Ovary (tissue), 3 donors: ENCODE measurements around the gene SELENOM.
A peak's percentile ranks its signal among the peaks of the same experiment; 100 is the strongest.

Experiments
- EP300 ChIP-seq: sonication (generic); formaldehyde crosslinking; IDR thresholded peaks from one replicate; pipeline ENCODE4 v1.6.1; 2017; ENCODE audit warnings: antibody characterized with exemption
- POLR2A ChIP-seq: fragments of 450-650 bp; IDR thresholded peaks from one replicate; pipeline ENCODE4 v1.6.1; 2017; ENCODE audit warnings: antibody characterized with exemption, mild to moderate bottlenecking, moderate library complexity
- TF ChIP-seq, protein P1 (sequence below), 3 donors: fragments of 450-650 bp in 2 of 3; fragments of 200-600 bp in 1 of 3; IDR thresholded peaks; one replicate each; pipeline versions ENCODE4 v1.5.1 to v1.8.0; 2016 to 2022; ENCODE audit warnings: antibody characterized with exemption in 3 of 3, mild to moderate bottlenecking in 1 of 3
- donor health status: DM: no; HTN: no; CAD: no.

DNA sequence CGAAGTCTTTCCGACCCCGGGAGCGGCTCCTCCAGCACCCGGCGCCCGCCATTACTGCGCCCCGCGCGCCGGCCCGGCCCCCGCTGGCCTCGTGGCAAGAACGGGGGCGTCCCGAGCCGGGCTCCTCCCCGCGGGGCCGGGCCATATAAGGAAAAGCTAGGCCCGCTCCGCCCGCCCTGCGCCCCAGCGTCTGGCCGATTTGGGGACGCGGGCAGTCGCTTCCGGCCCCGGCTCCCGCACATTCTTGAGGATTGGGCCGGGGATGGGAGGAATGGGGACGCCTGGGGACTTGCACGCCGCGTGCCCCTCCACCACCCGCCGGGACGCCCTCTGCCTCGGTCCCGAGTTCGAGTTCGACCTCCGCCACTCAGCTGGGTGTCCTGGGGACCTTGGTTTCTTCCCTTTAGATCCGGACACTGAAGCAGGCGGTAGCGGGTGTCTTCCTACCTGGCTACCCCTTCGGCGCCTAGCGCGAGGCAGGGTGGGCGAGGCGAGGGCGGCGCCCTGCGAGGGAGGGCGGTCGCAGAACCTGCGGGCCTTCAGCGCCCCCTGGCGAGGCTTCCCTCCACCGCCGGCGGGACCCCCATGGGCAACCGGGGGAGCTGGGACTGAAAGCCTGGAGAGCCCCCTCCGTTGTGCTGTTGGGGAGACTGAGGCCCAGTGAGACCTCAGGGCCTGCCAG lies 22.4 kb downstream of the SELENOM start:
- TF ChIP-seq, protein P1, sequence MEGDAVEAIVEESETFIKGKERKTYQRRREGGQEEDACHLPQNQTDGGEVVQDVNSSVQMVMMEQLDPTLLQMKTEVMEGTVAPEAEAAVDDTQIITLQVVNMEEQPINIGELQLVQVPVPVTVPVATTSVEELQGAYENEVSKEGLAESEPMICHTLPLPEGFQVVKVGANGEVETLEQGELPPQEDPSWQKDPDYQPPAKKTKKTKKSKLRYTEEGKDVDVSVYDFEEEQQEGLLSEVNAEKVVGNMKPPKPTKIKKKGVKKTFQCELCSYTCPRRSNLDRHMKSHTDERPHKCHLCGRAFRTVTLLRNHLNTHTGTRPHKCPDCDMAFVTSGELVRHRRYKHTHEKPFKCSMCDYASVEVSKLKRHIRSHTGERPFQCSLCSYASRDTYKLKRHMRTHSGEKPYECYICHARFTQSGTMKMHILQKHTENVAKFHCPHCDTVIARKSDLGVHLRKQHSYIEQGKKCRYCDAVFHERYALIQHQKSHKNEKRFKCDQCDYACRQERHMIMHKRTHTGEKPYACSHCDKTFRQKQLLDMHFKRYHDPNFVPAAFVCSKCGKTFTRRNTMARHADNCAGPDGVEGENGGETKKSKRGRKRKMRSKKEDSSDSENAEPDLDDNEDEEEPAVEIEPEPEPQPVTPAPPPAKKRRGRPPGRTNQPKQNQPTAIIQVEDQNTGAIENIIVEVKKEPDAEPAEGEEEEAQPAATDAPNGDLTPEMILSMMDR (IDR thresholded peaks at IDR 0.05): peak; percentile 89 to 96 (median 91)
- TF ChIP-seq POLR2A (peak; percentile 54), EP300 (no peak)
